ENCODE measurements around the gene JADE3. TPM values are rescaled to one million over a fixed set of nuclear protein-coding genes. Genes with fewer than 3 reads are reported as not detected.

The JADE3 gene
- total and polyA plus RNA-seq, 8 donors: 0.58 to 9.0 (median 5.8) TPM

DNA sequence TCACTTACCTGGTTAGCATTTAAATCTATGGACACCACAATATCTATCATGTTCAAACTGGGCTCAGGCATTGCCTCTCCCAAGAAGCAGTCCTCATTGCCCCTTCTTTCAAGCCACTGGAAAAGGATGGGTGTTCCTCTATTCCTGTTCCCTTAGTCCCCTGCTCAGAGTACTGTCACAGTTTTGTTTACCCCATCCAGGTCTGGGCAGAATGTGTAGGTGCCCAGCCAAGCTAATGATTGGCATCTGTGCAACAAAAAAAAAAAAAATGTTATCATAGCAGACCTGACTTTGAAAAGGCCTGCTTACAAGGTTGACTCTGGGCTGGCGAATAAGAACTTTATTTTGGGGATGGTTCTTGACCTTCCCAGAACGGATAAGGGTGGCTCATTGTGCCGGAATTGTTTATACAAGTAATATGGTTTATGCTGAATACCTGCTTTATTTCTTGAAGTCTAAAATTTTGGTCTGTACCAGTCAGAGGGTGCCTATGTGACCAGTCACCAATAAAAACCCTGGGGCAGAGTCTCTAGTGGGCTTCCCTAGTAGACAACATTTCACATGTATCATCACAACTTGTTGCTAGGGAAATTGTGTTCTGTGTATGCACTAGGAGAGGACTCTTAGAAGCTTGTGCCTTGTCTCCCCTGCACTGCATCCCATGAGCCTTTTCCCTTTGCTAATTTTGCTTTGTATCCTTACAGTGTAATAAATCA, 47.9 kb downstream of the JADE3 start:
- no peak for TF ChIP-seq POLR2A (IDR thresholded peaks at IDR 0.05)
- TF ChIP-seq CTCF (IDR thresholded peaks at IDR 0.05): no peak
- TF ChIP-seq EP300 (IDR thresholded peaks at IDR 0.05): no peak
- TF ChIP-seq POLR2AphosphoS5 (IDR thresholded peaks at IDR 0.05): no peak

GRCh38 chrX:46961097-46961496, 48.9 kb downstream of the JADE3 start:
- TF ChIP-seq POLR2AphosphoS5 (IDR thresholded peaks at IDR 0.05): no peak
- no peak for TF ChIP-seq EP300 (IDR thresholded peaks at IDR 0.05)
- no peak for TF ChIP-seq POLR2A (IDR thresholded peaks at IDR 0.05)
- no peak for TF ChIP-seq CTCF (IDR thresholded peaks at IDR 0.05)
- Histone ChIP-seq H3K9me3 (no peaks in the 10 kb centered on the region), H3K4me1 (peaks cover 0 to 8% (median 0%) of the 10 kb centered on the region in 4 donors), H3K27ac (no peak overlapping the region), H3K36me3 (no peaks in the 10 kb centered on the region), H3K27me3 (no peaks in the 10 kb centered on the region), H3K4me3 (no peak overlapping the region)
- no peak for DNase-seq
- 52 to 77% (median 69%) methylated on average over 3 of the region's 3 CpGs for WGBS, 5 donors
- intact Hi-C loops (cut with DNase I; ENCODE audit: low total_unique reads): no loop called here

More for the DNA sequence above, 47.9 kb downstream of the JADE3 start:
- intact Hi-C loops (cut with DNase I; ENCODE audit: low total_unique reads): loop anchor here (10.0 kb wide), 1 partner anchor 55 kb away; no protein-coding TSS in a partner anchor
- H3K4me1 ChIP-seq: peaks cover 0 to 8% (median 0%) of the 10 kb centered on the region in 4 donors
- no peaks in the 10 kb centered on the region for H3K9me3 ChIP-seq
- 33 to 70% (median 66%) methylated on average over 3 of the region's 3 CpGs for WGBS, 5 donors
- H3K36me3 ChIP-seq: no peaks in the 10 kb centered on the region
- no peak for DNase-seq
- H3K27ac ChIP-seq: no peak overlapping the region
- no peaks in the 10 kb centered on the region for H3K27me3 ChIP-seq
- no peak overlapping the region for H3K4me3 ChIP-seq

DNA sequence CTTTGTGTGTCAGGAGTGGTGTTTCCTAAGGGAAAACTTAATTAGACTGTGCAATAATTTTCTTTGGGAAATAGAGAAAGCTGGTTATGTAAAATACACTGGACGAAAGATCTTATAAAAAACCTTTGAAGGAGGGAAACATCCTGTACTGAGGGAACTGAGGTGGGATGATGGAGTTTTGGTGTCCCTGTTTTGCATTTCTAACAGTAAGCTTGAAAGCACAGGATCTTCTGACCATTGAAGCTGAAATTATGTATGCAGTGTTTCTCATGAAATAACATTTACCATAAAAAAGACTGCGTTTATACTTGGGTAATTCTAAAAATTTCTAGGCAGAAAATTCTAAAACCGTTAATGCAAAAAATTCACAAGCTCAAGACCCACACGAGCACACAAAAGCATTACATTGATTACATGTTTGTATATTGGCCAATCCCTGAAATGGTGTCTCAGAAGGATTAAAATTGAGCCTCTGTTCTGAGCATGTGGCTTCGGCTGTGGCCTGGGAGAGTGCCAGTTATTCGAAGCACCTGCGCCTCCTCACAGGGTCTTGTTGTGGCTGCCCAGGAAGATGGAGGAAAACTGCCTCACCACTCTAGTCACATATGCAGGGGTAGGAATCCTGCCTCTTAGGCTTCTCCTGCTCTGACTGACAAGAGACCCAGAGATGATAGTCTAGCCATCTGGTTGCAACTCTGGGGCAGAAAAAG, 49.5 kb downstream of the JADE3 start:
- Histone ChIP-seq H3K4me1 (peaks cover 0 to 8% (median 0%) of the 10 kb centered on the region in 4 donors), H3K27me3 (no peaks in the 10 kb centered on the region), H3K36me3 (no peaks in the 10 kb centered on the region), H3K4me3 (no peak overlapping the region), H3K27ac (no peak overlapping the region), H3K9me3 (no peaks in the 10 kb centered on the region)
- 70 to 79% (median 76%) methylated on average over 7 of the region's 7 CpGs for WGBS, 5 donors
- DNase-seq: no peak
- no peak for TF ChIP-seq POLR2A (IDR thresholded peaks at IDR 0.05)
- no peak for TF ChIP-seq EP300 (IDR thresholded peaks at IDR 0.05)
- no peak for TF ChIP-seq POLR2AphosphoS5 (IDR thresholded peaks at IDR 0.05)
- no peak for TF ChIP-seq CTCF (IDR thresholded peaks at IDR 0.05)
- intact Hi-C loops (cut with DNase I; ENCODE audit: low total_unique reads): no loop called here

DNA sequence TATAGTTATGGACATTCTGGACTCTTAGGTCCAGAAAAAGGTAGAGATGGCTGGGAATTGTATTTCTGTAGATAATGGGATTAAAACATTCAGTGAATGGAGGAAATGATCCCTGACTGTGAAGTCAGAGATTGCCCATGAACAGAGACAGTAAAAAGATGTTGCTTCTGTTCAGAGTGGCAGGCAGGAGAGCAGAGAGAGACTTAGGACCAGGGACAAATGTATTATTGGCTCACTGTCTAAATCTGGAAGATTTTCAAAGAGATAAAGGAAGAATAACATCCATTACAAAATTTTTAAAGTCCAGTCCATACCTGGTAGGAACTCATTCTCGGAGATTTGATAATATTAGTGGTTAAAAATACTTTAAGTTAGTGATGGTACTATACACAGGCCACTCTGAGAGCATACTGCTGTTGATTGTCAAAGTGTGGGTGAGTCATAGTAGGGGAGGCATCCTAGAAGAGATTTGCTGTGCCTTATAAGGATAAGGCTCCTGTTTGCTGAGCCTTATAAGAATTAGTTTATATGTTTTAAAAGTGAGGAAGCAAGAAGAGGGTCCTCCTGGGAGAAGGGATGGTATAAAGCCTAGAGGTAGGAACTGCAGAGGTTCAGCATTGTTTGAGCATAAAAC, 53.0 kb downstream of the JADE3 start:
- H3K36me3 ChIP-seq: no peaks in the 10 kb centered on the region
- H3K27ac ChIP-seq: no peak overlapping the region
- no peak for DNase-seq
- H3K4me1 ChIP-seq: peaks cover 0 to 8% (median 0%) of the 10 kb centered on the region in 4 donors
- 68 to 89% (median 80%) methylated on average over 1 of the region's 1 CpG for WGBS, 5 donors
- intact Hi-C loops (cut with DNase I; ENCODE audit: low total_unique reads): no loop called here
- peaks cover 0 to 3% (median 0%) of the 10 kb centered on the region in 3 donors for H3K27me3 ChIP-seq
- no peak overlapping the region for H3K4me3 ChIP-seq
- H3K9me3 ChIP-seq: no peaks in the 10 kb centered on the region
- TF ChIP-seq EP300 (IDR thresholded peaks at IDR 0.05): no peak

Data from stomach (tissue), 9 donors.